G401.6 (cell line): Measurements from ENCODE around the gene ANKRD37.
A peak's percentile ranks its signal among the peaks of the same experiment; 100 is the strongest.

Experiments used
- FAIRE-seq: peaks from 2 replicates; lab custom pipeline; 2012; peaks lifted over from hg19 to GRCh38; lab: Jason Lieb, UNC

Gene ANKRD37

DNA sequence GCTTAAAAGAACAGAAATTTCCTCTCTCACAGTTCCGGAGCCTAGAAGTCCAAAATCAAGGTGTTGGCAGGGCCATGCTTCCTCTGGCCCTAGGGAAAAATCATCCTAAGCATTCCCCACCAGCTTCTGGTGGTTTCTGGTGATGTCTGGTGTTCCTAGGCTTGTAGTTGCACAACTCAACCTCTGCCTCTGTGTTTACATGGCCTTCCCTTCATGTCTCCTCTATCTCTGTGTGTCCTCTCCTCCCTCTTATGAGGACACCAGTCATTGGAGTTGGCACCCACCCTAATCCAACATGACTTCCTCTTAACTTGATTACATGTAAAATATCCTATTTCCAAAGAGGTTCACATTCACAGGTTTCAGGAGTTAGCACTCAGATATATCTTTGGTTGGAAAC lies 16.3 kb upstream of the ANKRD37 start:
- no peak for FAIRE-seq

DNA sequence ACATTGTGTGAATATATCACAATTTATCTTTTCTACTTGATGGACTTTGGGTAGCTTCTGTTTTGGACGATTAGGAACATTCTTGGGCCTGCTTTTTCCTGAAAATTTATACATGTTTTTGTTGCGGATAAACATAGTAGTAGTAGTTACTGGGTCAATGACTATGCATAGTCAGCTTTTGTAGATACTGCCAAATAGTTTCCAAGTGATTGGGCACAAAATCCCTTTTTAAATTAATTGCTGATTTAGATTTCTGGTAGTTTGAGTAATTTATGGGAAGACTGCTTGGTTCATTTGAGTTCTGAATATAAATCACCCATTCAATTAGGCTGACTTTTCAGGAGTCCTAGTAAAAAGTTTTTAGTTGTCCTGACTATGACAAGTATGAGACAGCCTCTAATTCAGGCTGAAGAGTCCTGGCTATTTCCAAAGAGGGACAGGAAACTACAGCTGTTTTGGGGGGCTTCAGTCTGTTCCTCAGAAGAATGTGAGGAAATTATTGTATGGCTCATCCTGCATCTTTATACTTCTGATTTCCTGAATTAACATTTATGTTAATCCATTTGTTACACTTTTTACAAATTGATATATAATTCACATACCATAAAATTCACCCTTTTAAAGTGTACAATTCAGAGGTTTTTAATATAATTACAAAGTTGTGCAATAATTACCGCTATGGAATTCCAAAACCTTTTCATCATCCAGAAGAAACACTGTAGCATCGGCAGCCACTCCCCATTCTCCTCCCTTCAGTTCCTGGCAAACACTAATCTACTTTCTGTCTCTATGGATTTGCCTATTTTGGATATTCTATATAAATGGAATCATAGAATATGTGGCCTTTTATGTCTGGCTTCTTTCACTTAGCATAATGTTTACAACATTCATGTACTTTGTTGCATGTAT lies 15.1 kb upstream of the ANKRD37 start:
- FAIRE-seq, result no peak

DNA sequence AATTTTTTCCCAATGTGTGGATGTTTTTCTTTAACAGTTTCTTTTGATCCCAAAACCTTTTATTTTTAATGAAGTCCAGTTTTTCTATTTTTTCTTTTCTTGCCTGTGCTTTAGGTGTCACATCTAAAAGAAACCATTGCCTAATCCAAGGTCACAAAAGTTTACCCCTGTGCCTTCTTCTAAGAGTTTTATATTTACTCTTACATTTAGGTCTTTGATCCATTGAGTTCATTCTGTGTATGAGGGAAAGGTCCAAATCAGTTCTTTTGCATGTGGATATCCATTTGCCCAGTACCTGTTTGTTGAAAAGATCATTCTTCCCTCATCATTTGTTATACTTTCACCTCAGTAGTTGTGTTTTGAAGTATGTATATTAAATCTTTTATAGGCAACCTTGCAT lies 13.9 kb upstream of the ANKRD37 start:
- no peak for FAIRE-seq

DNA sequence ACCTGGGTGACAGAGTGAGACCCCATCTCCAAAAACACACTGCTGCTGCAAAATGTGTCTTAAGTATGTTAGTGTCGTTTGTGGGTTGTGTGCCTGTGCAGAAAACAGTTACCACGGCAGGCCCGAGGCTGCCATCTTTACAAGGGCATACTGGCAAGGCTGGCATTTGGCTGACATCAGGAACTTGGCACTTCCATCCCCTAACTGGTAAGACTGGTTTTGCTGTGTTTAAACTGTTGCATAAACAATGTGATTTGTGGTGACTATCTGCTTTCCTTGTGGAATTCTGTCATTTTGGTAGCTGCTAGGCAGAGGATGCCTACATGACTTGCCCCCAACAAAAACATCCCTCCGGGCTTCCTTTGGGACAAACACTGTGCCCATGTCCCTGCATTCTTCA lies 13.2 kb upstream of the ANKRD37 start:
- FAIRE-seq, result no peak

DNA sequence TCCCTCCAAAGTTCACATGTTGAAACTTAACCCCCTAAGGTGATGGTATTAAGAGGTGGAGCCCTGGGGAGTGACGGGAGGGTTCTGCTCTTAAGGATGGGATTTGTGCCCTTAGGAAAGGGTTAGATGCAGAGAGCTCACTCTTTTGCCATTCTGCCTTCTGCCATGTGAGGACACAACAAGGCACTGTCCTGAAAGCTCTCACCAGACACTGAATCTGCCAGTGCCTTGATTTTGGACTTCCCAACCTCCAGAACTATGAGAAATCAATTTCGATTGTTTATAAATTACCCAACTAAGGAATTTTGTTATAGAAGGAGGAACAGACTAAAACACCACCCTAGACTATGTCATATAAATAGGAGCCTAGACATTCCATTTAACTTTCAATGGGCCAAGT lies 12.6 kb upstream of the ANKRD37 start:
- FAIRE-seq, result no peak

DNA sequence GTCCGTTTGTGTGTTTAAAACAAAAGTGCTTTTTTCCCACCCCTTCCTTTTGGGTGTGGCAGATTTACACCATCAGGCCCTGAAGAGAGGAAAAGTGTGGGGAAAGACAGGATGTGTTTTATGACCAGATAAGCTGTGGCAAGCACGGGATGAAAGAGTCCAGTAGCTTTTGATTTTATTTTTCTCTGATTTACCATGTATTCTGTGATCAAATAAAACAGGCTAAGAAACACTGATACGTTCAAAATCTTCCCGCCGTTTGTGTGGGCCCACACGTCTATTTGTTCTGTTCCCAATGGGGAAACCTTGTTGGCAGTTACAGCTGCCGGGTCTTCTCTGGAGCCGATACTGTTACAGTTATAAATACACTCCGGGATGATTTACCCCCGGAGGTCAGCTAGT lies 11.7 kb upstream of the ANKRD37 start:
- FAIRE-seq, result no peak

DNA sequence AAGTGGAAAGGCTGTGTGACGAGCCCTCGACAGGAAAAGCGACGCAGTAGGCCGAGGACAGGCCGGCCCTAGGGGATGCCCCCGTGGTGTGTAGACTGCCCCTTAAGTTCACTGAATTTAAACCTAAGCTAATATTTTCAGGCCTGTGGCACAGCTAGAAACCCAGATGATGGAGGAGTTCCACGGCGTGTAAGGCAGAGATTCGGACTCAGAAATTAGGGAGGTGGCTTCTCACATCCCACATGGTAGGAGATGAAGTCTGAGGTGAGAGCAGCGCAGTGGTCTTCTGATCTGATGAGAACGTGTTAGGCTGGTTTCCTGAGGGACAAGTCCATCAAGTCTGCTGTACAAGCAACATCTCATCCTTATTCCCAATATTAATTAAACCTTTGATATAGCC lies 8.7 kb upstream of the ANKRD37 start:
- no peak for FAIRE-seq

DNA sequence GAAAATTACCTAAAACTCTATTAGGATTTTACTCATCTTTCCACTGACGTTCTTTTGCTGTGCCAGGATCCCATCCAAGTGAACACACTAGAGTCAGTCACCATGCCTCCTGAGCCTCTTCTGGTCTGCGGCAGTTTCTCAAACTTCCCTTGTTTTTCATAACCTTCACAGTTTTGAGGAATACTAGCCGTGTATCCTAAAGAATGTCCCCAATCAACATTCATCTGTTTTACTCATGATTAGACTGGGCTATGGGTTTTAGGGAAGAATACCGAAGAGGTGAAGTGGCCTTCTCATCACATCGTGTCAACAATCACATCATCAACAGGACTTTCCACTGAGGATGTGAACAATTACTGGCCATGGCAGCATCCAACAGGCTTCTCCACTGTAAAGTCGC lies 5.7 kb upstream of the ANKRD37 start:
- no peak for FAIRE-seq

DNA sequence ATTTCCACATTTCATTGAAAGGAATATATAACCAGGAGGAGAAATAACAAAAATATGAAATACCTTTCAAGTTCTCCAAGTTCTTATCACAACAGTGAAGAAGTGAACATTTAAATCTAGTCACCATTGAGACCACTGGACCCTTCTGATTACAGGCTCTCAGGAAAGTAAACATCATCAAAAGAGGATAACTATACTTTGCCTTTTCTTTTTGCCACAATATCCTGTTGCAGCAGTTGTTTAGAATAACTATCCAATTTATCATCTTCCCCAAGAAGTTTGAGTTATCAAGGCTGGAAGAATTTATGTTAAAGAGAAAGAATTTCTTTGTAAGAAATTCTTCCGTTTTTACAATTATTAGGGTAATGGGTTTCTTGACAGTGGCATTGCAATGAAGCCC lies 4.5 kb upstream of the ANKRD37 start:
- no peak for FAIRE-seq

DNA sequence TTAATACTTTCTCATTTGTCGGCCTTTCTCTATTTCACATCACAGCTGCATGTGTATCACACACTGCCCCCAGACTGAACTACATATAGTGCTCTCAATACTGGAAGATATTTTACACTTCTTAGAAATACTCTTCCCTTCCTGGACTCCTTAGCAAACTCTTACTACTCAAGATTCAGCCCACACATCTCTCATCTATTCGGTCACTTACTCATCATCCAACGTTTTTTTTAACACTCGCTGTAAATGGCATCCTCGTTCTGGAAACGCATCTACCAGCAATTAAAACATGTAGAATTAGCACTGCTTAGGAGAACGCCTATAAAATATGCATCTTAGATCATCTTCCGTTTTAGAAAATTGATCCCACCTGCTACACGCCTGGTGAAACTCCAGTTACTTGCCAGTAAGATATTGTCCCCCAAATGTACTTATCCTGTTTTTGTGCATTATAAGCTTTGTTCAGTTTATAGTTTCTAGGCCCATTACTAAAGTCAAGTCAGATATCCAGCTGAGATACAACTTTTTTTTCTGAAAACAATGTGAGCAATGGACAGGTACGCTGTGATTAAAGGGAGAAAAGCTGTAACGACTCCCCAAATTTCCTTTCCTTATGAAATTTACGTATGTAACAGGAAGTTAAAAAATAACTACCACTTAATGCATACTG lies 1.9 kb upstream of the ANKRD37 start:
- FAIRE-seq, result no peak

DNA sequence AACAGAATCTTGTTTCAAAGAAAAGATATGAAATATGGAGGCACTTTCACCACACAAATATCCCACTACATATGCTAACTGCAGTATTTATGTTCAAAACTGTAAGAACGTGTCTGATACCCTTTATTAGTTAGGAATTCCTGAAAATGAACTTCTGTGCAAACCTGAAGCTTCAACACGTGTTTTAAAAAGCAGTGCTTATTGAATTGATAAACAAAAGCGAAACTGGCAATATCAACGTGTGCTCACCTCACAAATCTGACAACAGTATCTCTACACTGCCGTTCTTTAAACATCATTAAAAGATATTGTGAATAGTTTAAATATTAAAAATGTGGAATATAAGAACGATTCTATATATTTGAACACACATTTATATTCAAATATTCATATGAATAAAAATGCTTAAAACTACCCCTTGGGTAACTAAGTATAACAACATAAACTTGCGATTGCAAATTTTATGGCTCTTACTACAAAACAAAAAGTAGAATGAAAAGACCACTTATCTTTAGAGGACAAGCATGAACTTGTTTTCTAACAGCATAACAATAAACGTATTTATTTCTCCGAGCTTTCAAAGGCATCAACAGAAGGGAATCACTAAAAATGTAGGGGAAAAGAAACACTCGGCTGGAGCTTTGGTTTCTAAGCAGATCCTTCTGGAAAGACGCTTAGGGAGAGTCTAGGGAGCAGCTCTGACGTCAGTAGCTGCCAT lies 1.2 kb upstream of the ANKRD37 start, which contains the start of gene LRP2BP:
TSS of gene LRP2BP (minus strand) at position 687 of the 718 bp plus-strand sequence. CDS start 17,738 bp downstream, outside the sequence.
- FAIRE-seq, result peak; percentile 73

DNA sequence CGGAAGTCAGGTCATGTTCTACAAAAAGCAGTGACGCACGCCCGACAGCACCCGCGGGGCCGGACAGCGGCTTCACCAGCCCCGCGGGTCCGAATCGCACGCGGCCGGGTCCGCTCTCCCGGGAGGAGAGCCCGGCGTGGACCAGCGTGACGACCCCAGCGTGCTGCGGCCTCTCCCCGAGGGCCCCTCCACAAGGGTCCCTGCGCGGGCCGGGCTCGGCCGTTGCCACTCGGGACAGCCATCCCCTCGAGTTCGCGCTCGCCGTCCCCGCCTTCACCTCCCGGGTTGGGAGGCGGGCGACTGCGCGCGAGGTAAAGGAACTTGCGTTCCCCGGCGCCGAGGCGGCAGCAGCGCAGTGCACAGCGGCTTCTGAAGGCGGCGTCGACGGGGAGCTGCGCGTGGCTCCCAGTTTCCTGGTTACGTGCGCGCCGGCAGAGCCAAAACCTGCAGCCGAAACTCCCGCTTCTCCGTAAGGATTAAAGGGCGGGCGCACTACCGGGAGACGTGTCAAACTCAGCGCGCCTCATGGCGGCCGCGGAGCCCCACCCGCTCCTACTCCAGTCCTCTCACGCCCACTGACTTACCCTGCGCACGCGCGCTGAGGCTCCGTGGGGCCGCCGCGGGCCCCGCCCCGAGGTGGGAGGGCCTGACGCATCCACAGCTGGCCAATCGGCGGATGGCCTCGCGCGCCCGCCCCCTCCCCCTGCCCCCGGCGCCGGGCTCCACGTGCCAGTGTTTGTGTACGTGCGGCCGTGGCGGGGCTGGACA lies 501 bp upstream of the ANKRD37 start:
- FAIRE-seq, result peak; percentile 37

DNA sequence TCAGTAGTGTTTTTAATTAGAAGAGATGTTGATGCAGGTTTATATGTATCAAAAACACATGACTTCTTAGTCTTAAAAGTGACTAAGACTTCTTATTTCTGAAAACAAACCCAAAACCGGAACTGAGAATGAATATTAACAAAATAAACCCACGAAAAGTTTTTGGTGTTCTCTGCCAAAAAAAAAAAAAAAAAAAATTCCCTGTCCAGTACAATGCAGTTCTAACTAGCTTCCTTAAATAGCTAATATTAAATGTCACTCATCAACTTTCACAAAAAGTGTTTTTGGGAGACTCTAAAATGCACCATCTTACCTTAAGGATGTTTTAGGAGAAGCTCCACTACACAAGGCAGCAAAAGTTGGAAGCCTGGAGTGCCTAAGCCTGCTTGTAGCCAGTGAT lies 2.0 kb downstream of the ANKRD37 start:
- FAIRE-seq, result no peak

DNA sequence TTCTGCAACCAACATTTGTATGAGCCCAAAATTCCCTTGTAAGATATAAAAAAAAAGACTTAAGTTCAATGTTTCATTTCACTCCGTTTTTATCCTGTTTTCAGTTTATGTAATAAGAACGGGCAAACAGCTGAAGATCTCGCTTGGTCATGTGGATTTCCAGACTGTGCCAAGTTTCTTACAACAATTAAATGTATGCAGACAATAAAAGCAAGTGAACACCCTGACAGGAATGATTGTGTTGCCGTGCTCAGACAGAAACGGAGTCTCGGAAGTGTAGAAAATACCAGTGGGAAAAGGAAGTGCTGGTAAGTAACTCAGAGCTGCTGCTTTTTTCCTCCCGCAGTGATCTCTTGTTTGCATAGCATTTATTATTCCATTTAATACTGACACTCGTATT lies 2.8 kb downstream of the ANKRD37 start:
- FAIRE-seq, result no peak

DNA sequence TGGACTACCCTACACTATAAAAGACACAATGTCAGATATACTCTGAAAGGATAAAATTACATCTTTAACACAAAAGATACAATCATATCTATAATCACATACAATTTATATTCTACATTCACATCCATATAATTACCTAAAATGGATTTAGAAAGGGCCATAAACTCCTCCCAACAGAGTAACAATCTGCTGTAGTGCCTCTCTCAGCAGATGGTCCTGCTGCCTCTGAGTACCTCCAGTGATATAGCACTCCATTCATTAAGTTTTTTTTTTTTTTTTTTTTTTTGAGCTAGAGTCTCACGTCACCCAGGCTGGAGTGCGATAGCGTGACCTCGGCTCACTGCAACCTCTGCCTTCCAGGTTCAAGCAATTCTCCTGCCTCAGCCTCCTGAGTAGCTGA lies 7.4 kb downstream of the ANKRD37 start:
- no peak for FAIRE-seq

DNA sequence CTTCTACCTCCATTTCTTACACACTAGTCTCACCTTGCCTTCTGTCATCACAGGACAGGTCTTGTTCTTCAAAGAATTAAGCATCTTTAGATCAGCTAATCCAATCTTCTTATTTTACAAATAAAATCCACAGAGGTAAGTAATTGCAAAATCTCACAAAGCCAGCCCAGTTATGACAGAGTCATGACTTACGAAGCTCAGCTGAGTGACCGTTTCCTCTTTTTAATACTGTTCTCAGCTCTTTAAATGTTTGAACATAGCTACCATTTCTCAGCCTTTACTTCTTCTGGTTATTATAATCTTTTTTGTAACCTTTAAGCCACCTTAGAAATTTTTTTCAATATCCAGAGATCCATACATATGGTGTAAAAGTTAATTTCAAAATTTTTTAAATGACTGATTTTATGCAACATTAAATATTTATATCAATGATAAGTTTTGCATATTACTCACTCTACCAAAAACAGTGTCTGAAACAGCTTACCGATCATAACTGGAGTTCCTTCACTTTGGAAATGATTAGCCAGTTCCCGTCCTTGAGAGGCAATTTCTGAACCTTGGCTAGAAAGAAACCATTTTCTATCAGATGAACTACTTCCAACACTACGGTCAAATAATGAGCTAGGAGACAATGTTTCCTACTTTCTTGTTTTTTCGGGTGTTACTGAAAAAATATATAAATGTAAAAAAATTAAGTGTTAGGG lies 8.8 kb downstream of the ANKRD37 start:
- FAIRE-seq, result no peak

DNA sequence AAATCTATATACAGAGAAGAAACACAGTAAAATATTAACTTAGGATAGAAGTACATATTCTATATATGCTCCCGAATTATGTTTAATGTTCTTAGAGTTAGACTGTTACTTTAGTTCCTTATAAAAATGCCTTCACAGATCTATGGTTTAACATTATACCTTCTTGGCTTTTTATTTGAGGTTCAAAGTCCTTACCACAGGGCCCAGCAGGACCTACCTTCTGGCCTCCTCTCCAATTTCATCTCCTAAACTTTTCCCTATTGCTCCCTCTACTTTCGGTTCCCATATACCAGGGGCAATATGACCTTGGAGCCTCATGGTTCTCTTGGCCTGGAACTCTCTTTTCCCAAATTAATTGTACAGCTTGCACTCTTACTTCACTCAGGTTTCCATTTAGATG lies 11.8 kb downstream of the ANKRD37 start:
- FAIRE-seq, result no peak

DNA sequence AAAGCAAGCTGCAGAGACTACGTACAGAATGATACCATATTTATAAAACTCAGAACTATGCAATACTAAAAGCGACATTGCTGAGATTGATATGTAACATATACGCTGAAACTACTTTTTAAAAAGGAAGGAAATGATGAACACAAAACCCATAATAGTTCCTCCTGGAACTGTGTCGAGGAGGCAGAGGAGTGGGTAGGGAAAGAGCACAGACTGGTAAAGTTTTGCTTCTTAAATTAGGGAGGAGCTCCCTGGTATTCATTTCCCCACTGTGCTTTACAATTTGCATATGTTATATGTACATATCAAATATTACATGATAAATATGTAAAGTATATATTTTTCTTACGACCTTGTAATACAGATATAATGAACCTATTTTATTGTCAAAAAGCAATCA lies 15.2 kb downstream of the ANKRD37 start:
- FAIRE-seq, result no peak

DNA sequence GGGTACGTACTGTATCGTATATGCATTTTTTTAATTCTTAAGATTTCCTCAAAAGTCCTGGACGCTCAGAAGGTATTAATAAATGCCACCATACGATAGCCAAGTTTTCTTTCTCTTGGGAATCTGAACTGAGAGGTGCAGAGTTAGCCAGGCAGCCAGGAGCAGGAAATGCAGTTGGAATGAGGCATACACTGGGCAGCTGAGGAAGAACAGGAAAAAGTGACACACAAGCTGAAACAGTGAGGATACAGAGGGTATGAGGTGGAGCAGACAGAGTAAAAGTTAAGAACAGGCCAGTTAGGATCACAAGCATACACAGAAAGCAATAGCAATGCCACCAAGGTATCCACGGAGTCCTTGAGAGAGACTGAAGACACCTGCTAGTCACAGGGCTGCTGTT lies 15.8 kb downstream of the ANKRD37 start:
- FAIRE-seq, result no peak

DNA sequence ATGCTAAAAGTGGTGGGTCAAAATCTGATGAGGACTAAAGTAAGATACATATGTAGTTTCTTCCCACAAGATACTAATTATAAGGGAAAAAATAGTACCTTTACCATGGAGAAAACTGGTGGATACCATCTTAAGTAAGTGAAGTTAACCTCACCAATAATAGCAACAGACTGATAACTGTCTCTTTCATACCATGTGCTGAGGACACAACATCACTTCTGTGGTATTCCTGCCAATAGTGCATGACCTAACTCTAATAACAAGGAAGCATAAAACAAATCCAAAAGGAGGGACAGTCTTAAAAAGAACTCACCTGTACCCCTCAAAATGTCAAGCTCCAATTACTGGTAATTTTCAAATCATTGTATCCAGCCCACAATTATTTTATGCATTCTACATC lies 20.3 kb downstream of the ANKRD37 start:
- no peak for FAIRE-seq

DNA sequence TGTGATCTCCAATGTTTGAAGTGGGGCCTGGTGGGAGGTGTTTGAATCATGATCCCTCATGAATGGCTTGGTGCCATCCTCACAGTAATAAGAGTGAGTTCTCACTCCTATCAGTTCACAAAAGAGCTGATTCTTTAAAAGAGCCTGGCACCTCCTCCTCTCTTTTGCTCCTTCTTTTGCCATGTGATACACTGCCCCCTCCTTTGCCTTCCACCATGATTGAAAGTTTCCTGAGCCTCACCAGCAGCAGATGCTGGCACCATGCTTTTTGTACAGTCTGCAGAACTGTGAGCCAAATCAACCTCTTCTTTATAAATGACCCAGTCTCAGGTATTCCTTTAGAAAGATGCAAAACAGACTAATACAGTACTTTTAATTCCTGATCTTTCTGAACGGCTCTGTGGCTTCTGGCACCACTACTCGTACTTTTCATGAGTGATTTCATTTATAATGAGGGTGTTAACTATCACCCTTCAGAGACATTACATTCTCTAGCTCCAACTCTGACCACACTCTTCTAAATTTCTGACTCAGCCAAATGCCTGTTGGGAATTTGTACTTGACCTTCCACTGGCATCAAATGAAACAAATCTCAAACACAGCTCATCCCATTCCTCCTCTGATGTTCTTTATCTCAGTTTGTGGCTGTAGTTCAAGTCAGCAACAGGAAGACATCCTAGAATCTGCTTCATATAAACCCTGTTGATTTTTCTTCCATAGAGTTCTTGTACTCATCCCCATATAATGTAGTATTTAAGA lies 24.9 kb downstream of the ANKRD37 start:
- no peak for FAIRE-seq
